ENCODE results near the gene AURKB.
A peak's percentile ranks its signal among the peaks of the same experiment; 100 is the strongest.
"Not testable (repeated sequence)": the region's sequence is repeated elsewhere in the genome, so short reads cannot be mapped to it uniquely, and the experiment has no call there.

Gene AURKB

GRCh38 chr17:8209907-8210760 is at the start of gene AURKB:
TSS of gene AURKB (minus strand) at chr17:8210575. CDS start at chr17:8210224, 351 bp downstream.
- no peak for TF ChIP-seq CTCF (IDR thresholded peaks at IDR 0.05; ENCODE audit: low read depth, low read length, missing control alignments)
- DNase-seq (ENCODE audit: low read depth) = peak; percentile 90
- H3K4me3 ChIP-seq (ENCODE audit: low read depth, low read length) = peak within 1 kb of the TSS; percentile 58

- DNase-seq (ENCODE audit: low read depth) = no peak
- TF ChIP-seq CTCF (IDR thresholded peaks at IDR 0.05; ENCODE audit: low read depth, low read length, missing control alignments) = no peak
- H3K4me3 ChIP-seq (ENCODE audit: low read depth, low read length) = no peak overlapping the region
These were observed 47.4 kb upstream of the AURKB start for GRCh38 chr17:8257801-8258200.

DNA sequence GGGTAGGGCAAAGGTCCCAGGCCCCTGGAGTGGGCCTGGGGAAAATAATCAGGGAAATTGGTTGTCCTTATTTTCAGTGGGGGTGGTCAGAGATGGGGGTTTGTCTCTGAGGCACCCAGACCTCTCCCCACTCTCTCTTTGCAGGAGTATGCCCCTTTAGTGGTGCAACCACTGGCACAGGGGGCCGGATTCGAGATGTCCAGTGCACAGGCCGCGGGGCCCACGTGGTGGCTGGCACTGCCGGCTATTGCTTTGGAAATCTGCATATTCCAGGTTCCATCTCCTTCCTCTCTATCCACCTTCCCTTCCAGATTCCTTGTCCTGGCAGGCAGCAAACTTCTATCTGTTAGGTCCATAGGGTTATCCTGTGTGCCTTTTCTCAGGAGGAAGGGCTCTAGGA is 46.3 kb upstream of the AURKB start:
- no peak for DNase-seq (ENCODE audit: low read depth)
- H3K4me3 ChIP-seq (ENCODE audit: low read depth, low read length) = no peak overlapping the region
- no peak for TF ChIP-seq CTCF (IDR thresholded peaks at IDR 0.05; ENCODE audit: low read depth, low read length, missing control alignments)

DNA sequence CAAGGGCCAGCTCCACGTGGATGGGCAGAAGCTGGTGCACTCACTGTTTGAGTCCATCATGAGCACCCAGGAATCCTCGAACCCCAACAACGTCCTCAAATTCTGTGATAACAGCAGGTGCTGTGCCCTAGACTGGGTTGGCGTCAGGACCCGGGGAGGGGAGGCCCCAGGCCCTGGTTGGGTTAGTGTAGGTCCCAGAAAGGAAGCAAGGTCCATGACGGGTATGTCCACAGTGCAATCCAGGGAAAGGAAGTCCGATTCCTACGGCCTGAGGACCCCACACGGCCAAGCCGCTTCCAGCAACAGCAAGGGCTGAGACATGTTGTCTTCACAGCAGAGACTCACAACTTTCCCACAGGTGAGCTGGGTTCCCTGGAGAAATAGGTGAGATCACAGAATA is 45.9 kb upstream of the AURKB start:
- TF ChIP-seq CTCF (IDR thresholded peaks at IDR 0.05; ENCODE audit: low read depth, low read length, missing control alignments) = no peak
- no peak overlapping the region for H3K4me3 ChIP-seq (ENCODE audit: low read depth, low read length)
- DNase-seq (ENCODE audit: low read depth) = no peak

DNA sequence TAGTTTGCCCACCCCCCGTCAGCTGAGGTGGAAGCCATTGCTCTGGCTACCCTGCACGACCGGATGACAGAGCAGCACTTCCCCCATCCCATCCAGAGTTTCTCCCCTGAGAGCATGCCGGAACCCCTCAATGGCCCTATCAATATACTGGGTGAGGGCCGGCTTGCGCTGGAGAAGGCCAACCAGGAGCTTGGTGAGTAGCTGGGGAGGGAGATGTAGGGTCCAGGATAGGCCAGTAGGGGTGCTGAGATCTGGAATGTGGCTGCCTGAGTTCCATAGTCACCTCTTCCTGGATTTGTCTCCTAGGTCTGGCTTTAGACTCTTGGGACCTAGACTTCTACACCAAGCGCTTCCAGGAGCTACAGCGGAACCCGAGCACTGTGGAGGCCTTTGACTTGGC is 45.1 kb upstream of the AURKB start:
- H3K4me3 ChIP-seq (ENCODE audit: low read depth, low read length) = no peak overlapping the region
- TF ChIP-seq CTCF (IDR thresholded peaks at IDR 0.05; ENCODE audit: low read depth, low read length, missing control alignments) = peak; percentile 8
- no peak for DNase-seq (ENCODE audit: low read depth)

GRCh38 chr17:8254881-8255280 is 44.5 kb upstream of the AURKB start:
- H3K4me3 ChIP-seq (ENCODE audit: low read depth, low read length) = no peak overlapping the region
- DNase-seq (ENCODE audit: low read depth) = no peak
- TF ChIP-seq CTCF (IDR thresholded peaks at IDR 0.05; ENCODE audit: low read depth, low read length, missing control alignments) = no peak

GRCh38 chr17:8253801-8254200 is 43.4 kb upstream of the AURKB start:
- no peak for DNase-seq (ENCODE audit: low read depth)
- no peak overlapping the region for H3K4me3 ChIP-seq (ENCODE audit: low read depth, low read length)
- no peak for TF ChIP-seq CTCF (IDR thresholded peaks at IDR 0.05; ENCODE audit: low read depth, low read length, missing control alignments)

DNA sequence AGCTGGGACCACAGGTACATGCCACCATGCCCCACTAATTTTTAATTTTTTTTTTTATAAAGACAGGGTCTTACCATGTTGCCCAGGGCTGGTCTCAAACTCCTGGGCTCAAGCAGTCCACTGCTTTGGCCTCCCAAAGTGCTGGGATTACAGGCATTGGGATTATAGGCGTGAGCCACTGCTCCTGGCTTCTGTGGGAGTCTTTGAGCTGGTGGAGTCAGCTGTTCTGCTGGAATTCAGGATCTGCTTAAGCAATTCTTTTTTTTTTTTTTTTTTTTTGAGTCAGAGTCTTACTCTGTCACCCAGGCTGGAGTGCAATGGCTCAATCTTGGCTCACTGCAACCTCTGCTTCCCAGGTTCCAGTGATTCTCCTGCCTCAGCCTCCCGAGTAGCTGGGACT is 41.0 kb upstream of the AURKB start:
- H3K4me3 ChIP-seq (ENCODE audit: low read depth, low read length); DNase-seq (ENCODE audit: low read depth): not testable (repeated sequence)

Measured in GM12864 (cell line).